GM19452 (cell line): Measurements from ENCODE around the gene ZSCAN16.

Experiments used
- ATAC-seq: cut with Tn5 transposase; IDR thresholded peaks from one replicate; pipeline ENCODE4 v1.9.1; 2021; ENCODE audit not compliant: unreplicated experiment

The ZSCAN16 gene

GRCh38 chr6:28125401-28125800, 992 bp downstream of the ZSCAN16 start:
- no peak for ATAC-seq

DNA sequence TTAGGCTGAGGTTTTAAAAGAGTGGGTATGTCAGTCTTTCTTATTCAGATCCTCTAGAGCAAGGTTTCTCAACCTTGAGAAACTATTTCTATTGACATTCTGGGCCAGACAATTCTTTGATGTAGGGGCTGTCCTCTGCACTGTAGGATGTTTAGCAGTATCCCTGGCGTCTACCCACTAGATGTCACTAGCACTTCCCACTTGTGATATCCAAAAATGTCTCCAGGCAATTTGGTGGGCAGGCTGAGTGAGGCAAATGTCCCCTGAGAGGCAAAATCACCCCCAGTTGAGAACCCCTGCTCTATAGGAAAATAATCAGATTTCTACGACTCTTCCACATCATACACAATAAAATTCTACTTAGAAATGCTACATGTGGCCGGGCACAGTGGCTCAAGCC, 9.6 kb downstream of the ZSCAN16 start:
- no peak for ATAC-seq

- no peak for ATAC-seq
Observed at GRCh38 chr6:28134716-28135115, 10.3 kb downstream of the ZSCAN16 start.

- no peak for ATAC-seq
Observed at GRCh38 chr6:28135393-28135792, 11.0 kb downstream of the ZSCAN16 start.

DNA sequence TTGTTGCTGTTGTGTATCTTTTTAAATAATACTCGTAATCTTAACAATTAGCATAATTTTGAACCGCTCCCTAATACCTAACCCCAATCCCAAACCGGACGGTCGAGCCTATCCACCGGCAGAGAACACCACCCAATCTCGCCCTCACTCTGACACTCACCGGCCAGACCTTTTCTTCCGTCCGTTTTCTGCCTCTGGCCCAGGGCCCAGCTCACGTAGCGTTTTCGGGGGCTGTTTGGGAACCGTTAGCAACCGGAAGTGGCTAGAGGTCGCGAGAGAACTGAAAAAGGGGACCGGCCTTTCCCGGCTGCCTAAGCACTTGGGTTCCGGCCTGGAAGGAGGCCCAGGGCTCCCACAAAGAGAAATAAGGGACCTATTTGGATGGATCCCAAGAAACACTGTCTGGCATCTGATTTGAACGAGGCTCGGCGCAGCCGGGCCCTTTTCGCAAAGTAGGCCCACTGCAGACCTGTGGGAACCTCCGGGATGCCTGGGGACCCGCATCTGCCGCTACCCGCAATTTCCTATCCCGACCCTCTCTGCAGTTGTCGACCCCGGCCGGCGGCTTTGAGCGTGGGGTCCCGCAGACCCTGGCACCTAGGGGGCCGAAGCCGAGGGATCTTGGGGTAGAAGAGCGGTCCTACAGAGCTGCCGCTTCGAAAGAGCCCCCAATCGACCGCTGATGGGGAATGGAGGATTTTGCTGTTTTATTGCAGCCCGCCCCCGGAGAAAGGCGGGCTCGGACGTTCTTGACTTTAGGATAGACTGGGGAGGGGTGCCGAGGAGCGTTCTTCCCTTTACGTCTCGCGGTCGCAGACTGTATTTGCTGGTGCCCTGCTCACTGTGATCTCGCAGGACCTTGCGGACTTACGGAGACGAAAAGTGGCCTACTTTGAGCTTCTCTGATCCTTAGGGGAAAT, 12.4 kb downstream of the ZSCAN16 start:
- peak; percentile 60 for ATAC-seq

DNA sequence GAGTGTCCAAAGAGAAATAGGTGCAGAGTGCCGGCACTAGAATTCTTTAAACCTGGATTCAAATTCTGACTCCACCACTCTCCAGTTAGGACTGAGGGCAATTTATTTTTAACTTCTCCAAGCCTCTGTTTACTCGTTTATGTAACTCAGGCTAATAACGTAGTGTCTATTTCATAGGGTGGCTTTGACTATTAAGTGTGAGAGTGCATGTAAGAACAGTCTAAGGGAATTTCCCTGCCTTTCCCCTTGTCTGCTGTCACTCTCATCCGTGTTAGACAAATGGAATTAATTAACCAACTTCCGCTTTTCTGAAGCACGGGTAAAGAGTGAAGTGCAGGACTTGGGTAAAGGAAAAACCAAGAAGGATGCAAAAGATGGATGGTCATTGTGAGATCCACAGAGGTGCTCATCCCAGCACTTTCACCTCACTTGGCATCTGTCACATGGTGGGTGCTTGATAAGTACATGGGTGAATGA, 13.1 kb downstream of the ZSCAN16 start:
- ATAC-seq, result peak; percentile 37

DNA sequence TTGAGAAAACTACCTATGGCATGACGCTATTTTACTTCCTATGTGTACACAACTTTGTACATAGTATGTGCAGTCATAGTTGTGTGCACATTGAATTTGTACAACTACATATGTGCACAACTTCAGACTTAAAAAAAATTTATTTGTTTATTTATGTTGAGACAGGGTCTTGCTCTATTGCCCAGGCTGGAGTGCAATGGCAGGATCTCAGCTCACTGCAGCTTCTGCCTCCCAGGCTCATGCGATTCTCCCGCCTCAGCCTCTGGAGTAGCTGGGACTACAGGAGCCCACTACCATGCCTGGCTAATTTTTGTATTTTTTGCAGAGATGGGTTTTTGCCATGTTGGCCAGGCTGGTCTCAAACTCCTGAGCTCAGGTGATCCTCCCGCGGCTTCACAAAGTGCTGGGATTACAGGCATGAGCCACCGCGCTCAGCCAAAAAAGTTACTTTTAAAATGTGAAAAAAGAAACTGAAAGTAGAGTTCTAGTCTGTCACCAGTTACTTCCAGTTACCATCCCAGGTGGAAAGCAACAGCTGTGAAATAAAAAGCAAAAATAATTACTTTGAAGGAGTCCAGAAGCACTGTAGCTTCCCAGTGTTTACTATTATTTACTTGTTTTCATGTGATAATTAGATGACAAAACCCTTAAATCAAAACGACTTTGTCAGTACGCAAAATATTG, 15.6 kb downstream of the ZSCAN16 start:
- ATAC-seq, result no peak

DNA sequence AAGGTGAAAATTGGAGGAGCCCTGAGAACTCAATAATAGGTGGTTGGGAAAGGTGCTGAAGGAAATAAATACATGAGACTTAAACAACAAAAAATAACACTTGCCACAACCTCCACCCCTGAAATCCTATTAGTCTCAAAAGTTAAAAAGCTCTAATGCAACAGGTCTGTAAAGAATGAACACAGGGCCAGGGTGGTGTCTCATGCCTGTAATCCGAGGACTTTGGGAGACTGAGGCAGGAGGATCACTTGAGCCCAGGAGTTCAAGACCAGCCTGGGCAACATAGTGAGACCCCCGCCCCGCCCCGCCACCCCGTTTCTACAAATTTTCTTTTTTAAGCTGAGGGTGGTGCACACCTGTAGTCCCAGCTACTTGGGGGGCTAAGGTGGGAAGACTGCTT, 16.2 kb downstream of the ZSCAN16 start:
- no peak for ATAC-seq

DNA sequence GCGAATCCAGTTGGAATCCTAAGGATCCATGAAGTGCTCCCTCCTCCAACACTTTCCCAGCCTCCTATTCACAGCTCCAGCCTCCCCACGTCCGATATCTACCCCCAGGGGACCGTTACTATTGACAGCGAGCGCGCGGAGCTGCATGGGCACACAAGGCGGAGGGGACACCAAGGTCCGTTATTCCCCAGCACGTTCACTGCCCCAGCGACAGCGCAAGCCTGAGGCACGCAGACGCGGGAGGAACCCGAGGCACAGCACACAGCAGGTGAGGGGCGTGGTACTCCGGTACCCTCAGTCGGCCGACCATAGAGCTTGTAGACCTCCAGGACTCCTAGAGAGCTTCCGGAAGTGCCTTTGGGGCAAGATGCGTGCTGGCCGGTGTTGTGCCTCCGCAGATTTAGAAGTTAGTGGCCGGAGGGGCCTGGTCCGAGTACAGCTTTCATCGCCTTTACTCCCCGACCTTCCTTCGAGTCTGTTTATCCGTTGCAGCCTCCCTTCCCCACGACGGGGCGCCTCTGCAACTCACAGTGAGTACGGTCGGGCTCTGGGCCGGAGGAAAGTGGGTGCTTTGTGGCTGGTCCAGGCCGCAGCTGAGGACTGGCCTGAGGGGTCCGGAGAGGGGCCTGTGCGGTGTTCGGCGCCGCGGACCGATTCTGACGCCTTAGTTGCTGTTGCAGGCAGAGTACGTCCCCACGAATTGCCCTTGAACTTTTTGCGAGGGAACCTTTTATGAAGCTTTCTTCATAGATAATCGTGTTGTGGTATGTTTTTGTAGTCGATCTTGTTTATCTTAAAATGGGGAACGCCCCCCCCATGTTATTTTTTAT, 17.3 kb downstream of the ZSCAN16 start, which contains the start of gene ZKSCAN8:
Gene ZKSCAN8, plus strand, starts transcription at position 384 of the 830 bp plus-strand sequence. CDS start 6,525 bp downstream, outside the sequence.
- peak; percentile 62 for ATAC-seq

- no peak for ATAC-seq
Observed at GRCh38 chr6:28142446-28142845, 18.0 kb downstream of the ZSCAN16 start.

- no peak for ATAC-seq
Observed at GRCh38 chr6:28145231-28145630, 20.8 kb downstream of the ZSCAN16 start.

- ATAC-seq, result no peak
Observed at GRCh38 chr6:28152531-28152930, 28.1 kb downstream of the ZSCAN16 start.

- no peak for ATAC-seq
Observed at GRCh38 chr6:28153546-28153945, 29.1 kb downstream of the ZSCAN16 start.

DNA sequence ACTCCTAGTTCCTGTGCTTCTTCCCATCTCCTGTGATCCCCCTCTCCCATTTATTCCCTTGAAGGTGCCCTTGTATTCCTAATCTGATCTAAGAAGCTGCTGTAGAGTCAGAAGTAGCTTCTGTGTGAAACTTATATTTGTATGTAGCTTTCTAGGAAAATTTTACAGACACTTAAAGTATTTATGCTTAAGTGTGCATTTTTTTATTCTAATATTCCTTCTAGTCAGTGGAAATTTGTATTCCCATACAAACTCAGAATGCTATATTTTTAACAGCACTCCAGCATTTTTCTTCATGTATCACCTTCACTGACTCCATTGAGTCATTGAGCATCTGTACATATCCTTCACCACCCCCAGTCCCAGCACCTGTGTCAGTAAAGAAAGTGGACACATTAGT, 29.9 kb downstream of the ZSCAN16 start:
- no peak for ATAC-seq

GRCh38 chr6:28158318-28158717, 33.9 kb downstream of the ZSCAN16 start:
- no peak for ATAC-seq

DNA sequence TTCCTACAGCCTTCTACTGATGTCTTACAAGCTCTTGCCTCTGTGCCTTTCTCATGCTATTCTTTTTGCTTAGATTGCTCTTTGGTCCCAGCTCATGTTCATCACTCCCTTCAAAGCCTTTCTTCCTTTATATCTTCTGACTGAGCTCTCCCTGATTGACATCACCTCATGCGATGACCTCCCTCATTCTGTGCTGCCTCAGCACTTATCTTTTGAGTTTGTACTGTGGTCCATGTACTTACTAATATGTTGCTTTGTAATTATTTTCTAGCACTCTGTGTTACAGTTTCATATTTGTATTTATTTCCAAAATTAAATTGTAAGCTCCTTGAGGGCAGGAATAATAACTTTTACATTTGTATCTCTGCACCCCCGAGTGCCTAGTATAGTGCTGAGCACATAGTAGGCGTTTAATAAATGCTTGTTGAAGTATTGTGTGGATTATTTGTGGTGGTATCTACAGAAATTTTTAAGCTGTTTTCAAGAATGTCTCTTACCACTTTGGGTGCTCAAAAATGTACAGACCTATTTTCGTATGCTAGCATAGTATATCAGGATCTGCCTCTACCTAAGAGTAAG, 34.7 kb downstream of the ZSCAN16 start:
- no peak for ATAC-seq

- no peak for ATAC-seq
Observed at GRCh38 chr6:28160233-28160632, 35.8 kb downstream of the ZSCAN16 start.

GRCh38 chr6:28161410-28162079, 37.1 kb downstream of the ZSCAN16 start:
- peak; percentile 98 for ATAC-seq

DNA sequence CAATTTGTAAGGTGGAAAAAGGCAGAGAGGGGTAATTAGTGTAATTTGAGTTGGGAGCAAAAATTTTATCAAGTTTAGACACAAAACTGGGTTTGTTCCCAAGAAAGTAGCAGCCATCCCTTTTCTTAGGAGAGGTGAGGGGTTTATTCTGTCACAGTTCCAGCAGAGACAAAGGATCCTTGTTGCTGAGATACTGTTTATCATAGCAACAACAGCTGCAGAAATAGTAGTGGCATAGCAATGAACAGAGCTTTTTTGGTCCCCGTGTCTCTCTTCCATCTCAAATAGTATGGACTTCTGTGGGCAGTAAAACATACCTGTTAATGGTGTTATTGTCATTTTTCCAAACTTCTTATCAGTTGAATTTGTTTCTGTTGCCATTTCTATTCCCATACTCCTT, 41.2 kb downstream of the ZSCAN16 start:
- no peak for ATAC-seq

DNA sequence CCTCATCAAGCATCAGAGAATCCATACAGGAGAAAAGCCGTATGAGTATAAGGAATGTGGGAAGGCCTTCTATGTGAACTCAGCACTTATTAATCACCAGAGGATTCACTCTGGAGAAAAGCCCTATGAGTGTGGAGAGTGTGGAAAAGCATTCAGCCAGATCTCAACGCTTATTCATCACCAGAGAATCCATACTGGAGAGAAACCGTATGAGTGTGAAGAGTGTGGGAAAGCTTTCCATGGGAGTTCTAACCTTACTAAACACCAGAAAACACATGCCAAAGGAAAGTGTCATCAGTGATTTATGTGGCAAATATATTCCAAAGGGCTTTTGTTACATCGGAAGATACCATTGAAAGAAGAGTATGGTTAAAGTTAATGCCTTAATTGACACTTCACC, 42.7 kb downstream of the ZSCAN16 start:
- no peak for ATAC-seq
